GM21786 (cell line): ENCODE measurements around the gene CDKN1A.
"Not testable (repeated sequence)": the region's sequence is repeated elsewhere in the genome, so short reads cannot be mapped to it uniquely, and the experiment has no call there.

Source experiments
- ATAC-seq: cut with Tn5 transposase; IDR thresholded peaks from one replicate; pipeline ENCODE4 v1.9.1; 2021; ENCODE audit not compliant: unreplicated experiment

The CDKN1A gene

DNA sequence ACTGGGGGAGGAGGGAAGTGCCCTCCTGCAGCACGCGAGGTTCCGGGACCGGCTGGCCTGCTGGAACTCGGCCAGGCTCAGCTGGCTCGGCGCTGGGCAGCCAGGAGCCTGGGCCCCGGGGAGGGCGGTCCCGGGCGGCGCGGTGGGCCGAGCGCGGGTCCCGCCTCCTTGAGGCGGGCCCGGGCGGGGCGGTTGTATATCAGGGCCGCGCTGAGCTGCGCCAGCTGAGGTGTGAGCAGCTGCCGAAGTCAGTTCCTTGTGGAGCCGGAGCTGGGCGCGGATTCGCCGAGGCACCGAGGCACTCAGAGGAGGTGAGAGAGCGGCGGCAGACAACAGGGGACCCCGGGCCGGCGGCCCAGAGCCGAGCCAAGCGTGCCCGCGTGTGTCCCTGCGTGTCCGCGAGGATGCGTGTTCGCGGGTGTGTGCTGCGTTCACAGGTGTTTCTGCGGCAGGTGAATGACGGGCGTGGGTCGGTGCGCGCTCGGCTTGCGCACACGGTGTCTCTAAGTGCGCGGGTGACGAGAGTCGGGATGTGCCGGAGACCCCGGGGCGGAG is at the start of gene CDKN1A:
Gene CDKN1A, plus strand, starts transcription at position 227 of the 555 bp plus-strand sequence. CDS start 5,388 bp downstream, outside the sequence.
- peak; percentile 37 for ATAC-seq

DNA sequence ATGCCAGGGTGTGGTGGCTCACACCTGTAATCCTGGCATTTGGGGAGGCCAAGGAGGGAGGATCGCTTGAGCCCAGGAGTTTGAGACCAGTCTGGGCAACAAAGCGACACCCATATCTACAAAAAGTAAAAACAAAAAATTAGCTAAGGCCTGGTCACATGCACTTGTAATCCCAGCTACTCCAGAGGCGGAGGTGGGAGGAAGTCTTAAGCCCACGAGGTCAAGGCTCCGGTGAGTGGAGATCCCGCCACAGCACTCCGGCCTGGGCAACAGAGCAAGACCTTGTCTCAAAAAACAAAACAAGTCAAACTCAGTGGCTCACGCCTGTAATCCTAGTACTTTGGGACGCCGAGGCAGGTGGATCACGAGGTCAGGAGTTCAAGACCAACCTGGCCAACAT is 48.7 kb upstream of the CDKN1A start:
- ATAC-seq: no peak

DNA sequence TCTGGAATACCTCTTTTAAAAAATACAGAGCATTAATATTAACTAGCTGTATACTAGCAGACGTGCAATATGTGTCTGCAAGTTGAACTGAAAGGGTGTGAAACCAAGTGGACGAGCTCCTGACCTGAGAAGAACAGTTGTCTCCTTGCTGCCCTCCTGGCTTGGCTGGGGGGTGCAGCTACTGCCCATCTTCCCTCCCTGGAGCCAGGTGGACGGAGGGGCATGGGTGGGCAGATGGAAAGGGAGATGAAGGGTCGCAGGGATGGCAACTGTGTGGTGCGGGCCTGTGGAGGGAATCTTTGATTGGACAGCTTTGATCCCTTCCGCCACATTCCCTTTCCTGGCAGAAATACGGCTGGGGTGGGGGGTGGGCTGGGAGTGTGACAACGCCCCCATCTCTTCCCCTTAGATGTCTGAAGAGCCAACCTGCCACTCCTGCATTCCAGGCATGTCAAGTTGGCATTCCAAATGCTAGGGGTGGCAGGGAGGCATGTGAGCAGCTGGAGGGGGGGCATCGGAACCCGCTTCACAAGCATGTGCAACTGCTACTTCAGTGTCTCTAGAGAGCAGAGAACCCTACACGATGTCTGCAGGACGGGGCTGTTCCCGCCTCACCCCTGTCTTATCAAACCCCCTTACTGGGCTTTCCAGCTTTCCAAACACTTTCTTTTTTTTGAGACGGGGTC is 47.0 kb upstream of the CDKN1A start:
- no peak for ATAC-seq

DNA sequence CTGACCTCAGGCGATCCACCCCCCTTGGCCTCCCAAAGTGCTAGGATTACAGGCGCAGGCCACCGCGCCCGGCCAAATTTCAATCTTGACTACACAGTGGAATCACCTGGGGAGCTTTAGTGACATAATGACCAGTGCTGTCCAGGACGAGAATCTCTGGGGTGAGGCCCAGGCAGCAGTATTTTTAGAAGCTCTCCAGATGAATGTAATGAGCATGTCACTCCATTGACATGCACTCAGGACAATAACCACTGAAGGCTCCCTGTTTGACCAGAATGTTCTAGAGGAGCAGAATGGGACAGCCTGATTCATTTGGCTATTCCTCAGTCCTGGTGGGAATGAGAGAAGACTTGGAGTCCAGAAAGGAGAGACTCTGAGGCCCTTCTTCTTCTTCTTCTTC is 45.1 kb upstream of the CDKN1A start:
- ATAC-seq: no peak

- no peak for ATAC-seq
Observed at GRCh38 chr6:36633915-36634314, 44.6 kb upstream of the CDKN1A start.

DNA sequence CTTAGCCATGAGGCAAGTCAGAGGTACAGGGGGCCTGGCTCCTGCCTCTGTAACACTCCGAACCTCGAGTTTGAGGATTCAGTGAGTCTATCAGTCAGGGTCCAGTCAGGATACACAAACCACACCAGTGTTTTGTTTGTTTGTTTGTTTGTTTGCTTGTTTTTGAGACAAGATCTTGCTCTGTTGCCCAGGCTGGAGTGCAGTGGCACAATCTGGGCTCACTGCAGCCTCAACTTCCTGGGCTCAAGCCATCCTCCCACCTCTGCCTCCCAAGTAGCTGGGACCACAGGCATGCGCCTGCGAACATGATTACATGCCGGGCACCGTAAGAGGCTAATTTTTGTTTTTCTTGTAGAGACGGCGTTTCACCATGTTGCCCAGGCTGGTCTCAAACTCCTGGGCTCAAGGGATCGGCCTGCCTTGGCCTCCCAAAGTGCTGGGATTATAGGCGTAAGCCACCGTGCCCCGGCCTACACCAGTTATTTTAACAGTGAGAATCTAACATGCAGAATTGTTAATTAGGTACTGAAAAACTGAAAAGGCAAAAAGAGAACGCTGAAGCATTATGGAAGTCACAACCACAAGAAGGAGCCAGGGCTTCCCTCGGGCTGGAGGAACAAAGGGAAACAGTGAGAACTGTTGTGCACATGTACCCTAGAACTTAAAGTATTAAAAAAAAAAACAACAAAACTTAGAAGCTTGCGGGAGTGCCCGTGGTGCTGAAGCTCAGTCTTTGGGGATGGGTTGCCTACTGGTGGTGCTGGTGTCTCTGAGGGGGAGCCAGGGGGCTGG is 44.0 kb upstream of the CDKN1A start:
- ATAC-seq: no peak

- ATAC-seq: no peak
Observed at GRCh38 chr6:36636283-36636682, 42.2 kb upstream of the CDKN1A start.

DNA sequence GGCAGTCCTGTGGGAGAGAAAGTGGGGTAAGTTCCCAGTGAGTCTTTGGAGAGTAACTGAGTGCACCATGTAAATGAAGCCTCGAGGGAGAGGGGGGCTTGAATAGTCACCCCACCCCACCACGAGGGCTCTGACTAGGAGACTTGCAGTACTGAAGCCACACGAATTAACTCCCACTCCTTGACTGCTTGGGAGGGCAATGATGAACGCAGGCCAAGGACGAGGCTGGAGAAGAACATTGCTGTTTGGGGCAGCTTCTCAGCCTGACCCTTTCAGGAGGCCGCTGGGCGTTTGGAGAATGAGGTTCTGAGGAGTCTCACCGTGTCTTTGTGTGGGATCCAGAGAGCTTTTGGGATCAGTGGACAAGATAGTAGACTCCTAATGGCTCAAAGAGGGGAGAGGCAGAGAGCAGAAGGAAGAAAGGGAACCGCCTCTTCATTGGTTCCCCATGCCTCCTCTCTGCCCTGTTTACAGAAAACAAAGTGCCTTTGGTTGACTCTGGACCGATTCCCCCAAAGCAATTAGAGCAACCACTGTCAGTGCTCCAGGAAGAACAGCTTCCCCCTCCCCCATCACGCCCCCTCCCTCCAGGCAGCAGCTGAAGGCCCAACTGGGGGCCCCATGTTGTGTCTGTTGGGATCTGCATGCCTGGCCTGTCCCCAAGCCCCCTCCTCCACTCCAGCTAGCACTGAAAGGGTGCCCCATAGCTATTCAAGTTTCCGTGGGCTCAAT is 41.7 kb upstream of the CDKN1A start:
- no peak for ATAC-seq

GRCh38 chr6:36638579-36638978 is 39.9 kb upstream of the CDKN1A start:
- no peak for ATAC-seq

DNA sequence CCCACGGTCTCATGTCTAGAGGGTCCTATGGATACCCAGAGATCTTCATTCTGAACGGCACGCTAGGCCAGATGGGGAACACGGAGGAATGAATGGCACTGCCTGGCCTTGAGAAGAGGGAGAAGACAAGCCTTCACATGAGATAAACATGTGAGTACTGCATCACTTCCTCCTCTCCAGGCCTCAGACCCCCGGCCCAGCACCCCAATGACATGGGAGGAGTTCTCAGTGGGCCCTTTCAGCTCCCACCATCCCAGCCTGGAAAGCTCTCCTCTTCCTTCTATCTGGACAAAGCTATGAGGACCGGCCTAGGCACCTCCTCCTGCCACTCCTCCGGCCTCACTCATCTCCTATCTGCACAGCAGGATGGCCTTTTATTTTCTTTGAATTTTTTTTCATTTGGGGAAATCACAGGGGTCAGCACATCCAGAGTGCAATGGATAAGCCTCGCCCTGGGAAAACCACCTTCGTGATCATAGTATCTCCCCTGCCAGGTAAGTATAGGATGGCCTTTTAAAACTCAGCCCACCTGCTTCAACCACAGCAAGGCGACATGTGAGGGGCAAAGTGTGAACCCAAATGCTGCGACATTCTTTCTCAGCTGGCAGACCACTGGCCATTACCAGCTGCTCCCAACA is 39.2 kb upstream of the CDKN1A start:
- no peak for ATAC-seq

DNA sequence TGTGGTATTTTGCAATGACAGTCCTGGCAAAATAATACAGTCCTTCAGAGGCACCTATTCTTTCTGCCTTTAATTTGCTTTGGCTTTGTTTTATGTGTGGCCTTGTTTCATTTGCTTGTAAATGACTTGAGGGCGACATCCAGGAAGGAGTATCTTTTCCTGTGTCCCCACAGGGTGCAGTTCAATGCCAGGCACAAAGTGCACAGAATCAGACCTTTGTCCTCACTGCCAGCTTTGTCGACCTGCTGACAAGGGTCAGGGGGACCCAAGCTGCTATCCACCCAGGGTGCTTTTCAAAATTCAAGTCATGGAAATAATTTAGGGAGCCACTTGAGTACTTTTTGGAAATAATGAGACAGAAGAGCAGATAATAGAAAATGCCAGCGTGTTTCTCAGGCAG is 37.0 kb upstream of the CDKN1A start:
- ATAC-seq: no peak

- no peak for ATAC-seq
Observed at GRCh38 chr6:36642913-36643817, 35.3 kb upstream of the CDKN1A start.

DNA sequence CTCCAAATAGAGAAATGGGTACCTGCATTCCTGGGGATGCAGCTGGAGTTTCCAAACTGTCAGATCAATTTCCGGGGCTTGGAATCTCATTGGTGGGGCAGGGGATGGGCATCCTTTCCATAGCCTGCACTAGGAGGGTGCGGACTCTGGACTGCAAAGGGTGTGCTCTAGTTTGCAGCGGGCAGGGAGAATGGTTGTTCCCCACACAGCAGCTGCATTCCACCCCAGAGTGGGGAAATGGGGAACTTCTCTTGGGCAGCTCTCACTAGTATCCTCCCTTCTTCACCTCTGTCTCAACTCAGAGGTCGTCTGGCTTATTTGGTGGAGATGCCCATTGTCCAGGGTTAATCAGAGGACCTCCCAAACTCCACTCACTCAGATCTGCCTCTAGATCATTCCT is 34.5 kb upstream of the CDKN1A start:
- ATAC-seq: no peak

- no peak for ATAC-seq
Observed at GRCh38 chr6:36649086-36649485, 29.4 kb upstream of the CDKN1A start.

DNA sequence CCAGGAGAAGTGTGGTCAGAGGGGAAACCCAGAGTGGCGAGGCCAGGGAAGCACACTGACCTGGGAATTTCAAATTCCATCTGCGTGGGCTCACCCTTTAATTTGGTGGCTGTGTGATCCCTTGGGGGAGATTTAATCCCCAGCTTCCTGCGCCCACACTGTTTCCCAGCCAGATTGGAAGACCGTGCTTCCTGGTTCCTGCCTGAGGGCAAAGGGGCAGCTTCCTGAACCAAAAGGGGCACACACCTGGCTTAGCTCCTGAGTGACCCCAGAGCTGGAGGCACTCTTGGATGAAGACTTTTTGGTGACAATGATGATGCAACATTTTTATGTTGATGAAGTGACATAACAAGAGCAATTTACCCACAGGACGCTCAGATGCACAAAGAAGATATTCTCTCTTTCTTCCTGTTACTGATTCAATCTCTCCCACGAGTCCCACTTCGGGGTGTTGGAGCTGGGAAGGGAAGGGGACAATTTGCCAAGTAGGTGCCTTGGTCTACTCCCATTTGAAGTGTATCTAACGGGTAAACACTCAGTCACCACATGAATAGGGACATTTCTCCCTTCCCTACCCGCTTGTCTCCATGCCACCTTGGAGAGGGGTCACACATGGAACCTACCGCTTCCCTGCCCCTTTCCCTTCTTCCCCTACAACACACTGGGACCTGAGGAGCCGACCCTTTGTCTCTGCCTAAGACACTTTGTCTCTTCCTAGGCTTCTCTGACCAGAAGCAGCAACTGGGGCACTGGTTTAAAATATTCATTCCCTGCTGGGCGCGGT is 28.6 kb upstream of the CDKN1A start:
- no peak for ATAC-seq

DNA sequence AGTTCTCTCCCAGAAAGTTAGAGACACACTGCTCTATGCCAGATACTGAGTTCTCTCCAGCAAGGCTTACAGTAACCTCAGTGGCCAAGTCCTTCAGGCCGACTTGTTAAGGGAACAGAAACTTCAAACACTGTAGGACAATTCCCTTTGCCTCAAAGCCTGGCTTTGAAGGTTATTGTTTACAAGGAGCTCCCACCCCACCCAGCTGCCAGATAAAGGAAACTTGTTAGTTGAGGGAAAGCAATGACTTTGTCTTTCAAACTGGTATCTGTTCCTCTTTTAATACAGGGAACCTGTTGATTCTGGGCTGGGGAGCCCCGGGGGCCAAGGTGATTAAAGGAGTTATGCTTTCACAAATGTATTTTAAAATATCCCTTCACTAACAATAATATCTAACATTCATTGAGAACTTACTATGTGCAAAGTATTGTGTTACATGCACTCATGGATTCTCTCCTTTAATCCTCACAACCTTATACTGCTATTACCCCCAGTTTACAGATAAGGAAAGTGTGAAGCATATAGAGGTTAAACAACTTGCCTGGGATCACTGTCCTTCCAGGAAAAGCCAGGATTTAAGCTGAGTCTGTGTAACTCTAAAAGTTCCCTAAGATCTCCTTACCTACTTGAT is 27.6 kb upstream of the CDKN1A start:
- ATAC-seq: no peak

DNA sequence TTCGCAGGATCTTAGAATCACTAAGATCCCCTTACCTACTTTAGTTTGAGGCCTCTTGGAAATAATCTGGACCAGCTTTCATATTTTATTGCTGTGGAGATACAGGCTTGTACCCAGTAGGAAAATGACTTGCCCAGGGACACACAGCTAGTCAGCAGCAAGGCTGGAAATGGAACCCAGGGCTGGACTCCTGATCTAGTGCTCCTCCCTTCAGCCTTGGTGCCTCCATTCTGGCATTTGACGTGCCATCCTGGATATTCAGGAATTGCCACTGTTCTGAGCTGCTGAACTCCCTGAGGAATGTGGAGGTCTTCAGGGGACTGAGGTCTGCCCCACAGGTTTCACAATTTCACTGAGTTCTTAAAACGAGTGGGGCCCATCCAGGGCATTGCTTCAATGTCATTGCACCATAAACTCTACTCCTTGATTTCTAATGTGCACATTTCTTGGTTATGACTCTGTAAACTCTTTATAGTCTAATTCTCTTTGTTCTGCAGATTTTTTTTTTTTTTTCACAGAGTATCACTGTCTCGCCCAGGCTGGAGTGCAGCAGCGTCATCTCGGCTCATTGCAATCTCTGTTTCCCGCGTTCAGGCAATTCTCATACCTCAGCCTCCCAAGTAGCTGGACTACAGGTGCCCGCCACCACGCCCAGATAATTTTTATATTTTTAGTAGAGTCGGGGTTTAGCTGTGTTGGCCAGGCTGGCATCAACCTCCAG is 26.7 kb upstream of the CDKN1A start:
- no peak for ATAC-seq

GRCh38 chr6:36654469-36654868 is 24.0 kb upstream of the CDKN1A start:
- ATAC-seq: not testable (repeated sequence)
